BE2C (cell line): Measurements from ENCODE around the gene MPG.
"Not testable (repeated sequence)": the region's sequence is repeated elsewhere in the genome, so short reads cannot be mapped to it uniquely, and the experiment has no call there.

Experiments
- DNase-seq: peaks from one replicate; pipeline ENCODE4 v3.0.0-alpha.2; 2020
- H3K27me3 ChIP-seq: fragments of 250-450 bp; sonication (Bioruptor Pico); 2 replicates; pipeline ENCODE4 v1.5.1; 2020; ENCODE audit warnings: mild to moderate bottlenecking
- H3K36me3 ChIP-seq: fragments of 250-450 bp; sonication (Bioruptor Pico); 2 replicates; pipeline ENCODE4 v1.5.1; 2020; ENCODE audit warnings: mild to moderate bottlenecking
- H3K4me1 ChIP-seq: fragments of 250-450 bp; sonication (Bioruptor Pico); 2 replicates; pipeline ENCODE4 v1.5.1; 2020
- H3K4me3 ChIP-seq: 2 replicates; pipeline ENCODE4 v1.5.1; 2011; ENCODE audit warnings: low read depth, low read length
- H3K9me3 ChIP-seq: fragments of 250-450 bp; sonication (Bioruptor Pico); 2 replicates; pipeline ENCODE4 v1.5.1; 2020
- TF ChIP-seq, protein P1 (sequence below): IDR thresholded peaks from 2 replicates; pipeline ENCODE4 v1.5.1; 2012; ENCODE audit warnings: mild to moderate bottlenecking, low read depth, low read length

The MPG gene

GRCh38 chr16:35678-36305 is 42.2 kb upstream of the MPG start:
- Histone ChIP-seq H3K27me3 (no peaks in the 10 kb centered on the region), H3K36me3 (peaks cover 3% of the 10 kb centered on the region; the same call in 1 of the 2 replicates), H3K4me1 (peaks cover 8% of the 10 kb centered on the region; the same call in 1 of the 2 replicates), H3K4me3 (no peak overlapping the region), H3K9me3 (no peaks in the 10 kb centered on the region)
- DNase-seq: no peak
- TF ChIP-seq, protein P1, sequence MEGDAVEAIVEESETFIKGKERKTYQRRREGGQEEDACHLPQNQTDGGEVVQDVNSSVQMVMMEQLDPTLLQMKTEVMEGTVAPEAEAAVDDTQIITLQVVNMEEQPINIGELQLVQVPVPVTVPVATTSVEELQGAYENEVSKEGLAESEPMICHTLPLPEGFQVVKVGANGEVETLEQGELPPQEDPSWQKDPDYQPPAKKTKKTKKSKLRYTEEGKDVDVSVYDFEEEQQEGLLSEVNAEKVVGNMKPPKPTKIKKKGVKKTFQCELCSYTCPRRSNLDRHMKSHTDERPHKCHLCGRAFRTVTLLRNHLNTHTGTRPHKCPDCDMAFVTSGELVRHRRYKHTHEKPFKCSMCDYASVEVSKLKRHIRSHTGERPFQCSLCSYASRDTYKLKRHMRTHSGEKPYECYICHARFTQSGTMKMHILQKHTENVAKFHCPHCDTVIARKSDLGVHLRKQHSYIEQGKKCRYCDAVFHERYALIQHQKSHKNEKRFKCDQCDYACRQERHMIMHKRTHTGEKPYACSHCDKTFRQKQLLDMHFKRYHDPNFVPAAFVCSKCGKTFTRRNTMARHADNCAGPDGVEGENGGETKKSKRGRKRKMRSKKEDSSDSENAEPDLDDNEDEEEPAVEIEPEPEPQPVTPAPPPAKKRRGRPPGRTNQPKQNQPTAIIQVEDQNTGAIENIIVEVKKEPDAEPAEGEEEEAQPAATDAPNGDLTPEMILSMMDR: no peak

GRCh38 chr16:36336-36984 is 41.6 kb upstream of the MPG start:
- Histone ChIP-seq H3K36me3 (peaks cover 6% of the 10 kb centered on the region), H3K9me3 (no peaks in the 10 kb centered on the region), H3K4me3 (no peak overlapping the region), H3K4me1 (peaks cover 8% of the 10 kb centered on the region; the same call in 1 of the 2 replicates), H3K27me3 (no peaks in the 10 kb centered on the region)
- DNase-seq: no peak
- TF ChIP-seq, protein P1: no peak

DNA sequence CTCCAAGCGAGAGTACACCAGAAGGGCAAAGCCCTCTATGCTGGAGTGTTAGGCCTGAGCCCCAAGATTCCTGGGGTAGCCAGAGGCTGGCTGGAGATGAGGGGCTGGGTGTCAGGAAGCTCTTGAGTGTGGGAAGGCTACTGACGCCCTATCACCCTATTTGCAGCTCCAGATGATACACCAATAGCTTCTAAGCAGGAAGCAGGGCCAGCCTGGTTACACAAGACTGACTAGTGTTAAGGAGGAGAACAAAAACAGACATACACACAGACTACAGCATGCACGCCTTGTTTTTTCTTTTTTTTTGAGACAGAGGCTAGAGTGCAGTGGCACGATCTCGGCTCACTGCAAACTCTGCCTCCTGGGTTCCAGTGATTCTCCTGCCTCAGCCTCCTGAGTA is 40.5 kb upstream of the MPG start:
- no peaks in the 10 kb centered on the region for H3K27me3 ChIP-seq
- peaks cover 8% of the 10 kb centered on the region; the same call in 1 of the 2 replicates for H3K4me1 ChIP-seq
- TF ChIP-seq, protein P1: no peak
- H3K4me3 ChIP-seq: no peak overlapping the region
- H3K9me3 ChIP-seq: no peaks in the 10 kb centered on the region
- H3K36me3 ChIP-seq: peaks cover 14% of the 10 kb centered on the region
- DNase-seq: no peak

DNA sequence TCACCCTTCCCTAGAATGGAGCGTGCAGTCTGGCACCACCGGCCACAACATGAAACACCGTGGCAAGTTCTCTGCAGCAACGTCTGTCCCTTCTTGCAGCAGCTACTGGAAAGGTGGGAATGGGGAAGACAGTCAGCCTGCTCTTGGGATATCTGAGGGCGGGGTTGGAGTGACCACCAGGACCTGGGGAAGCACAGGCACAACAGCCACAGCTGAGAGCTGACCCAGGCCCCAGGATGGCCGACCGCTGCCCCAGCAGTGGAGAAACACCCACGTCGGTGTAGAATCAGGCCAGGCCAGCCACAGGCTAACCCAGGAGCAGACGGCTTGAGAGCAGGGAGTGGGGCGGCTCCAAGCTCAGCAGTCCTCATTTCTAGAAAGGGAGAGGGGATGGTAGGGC is 39.8 kb upstream of the MPG start:
- DNase-seq, H3K9me3 ChIP-seq, H3K27me3 ChIP-seq, H3K4me1 ChIP-seq, H3K4me3 ChIP-seq: not testable (repeated sequence)
- H3K36me3 ChIP-seq: peaks cover 15% of the 10 kb centered on the region

GRCh38 chr16:38941-39892 is 38.8 kb upstream of the MPG start:
- TF ChIP-seq, protein P1: no peak
- Histone ChIP-seq H3K36me3 (peaks cover 20% of the 10 kb centered on the region), H3K9me3 (no peaks in the 10 kb centered on the region), H3K27me3 (no peaks in the 10 kb centered on the region), H3K4me1 (peaks cover 6% of the 10 kb centered on the region; the same call in 1 of the 2 replicates), H3K4me3 (no peak overlapping the region)
- no peak for DNase-seq

DNA sequence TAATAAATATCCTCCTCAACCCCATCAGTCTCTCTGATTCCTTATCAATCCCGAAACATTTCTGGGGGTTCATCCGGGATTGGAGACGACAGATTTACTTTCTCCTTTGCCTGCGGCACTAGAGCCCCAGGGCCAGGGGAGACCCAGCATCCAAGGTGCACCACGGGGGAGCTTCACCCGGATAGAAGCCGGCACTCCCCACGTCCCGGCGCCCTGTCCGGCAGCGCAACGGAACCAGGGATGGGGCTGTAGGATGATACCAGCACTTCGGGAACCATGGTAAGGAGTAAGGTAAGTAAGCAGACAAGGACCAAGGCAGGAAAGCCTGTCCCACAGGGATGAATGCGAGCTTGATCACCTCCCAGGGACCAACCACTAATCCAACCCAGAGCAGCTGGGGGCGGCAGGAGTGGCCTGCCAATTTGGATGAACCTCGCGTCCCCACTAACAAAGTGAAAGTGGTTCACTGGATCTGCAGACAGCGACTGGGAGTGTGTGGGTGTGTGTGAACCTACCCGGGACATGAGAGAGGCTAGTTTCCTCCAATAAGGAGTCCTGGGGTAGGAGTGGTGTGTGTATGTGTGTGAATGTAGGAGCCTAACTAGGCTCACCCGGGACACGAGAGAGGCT is 36.5 kb upstream of the MPG start:
- no peaks in the 10 kb centered on the region for H3K27me3 ChIP-seq
- no peaks in the 10 kb centered on the region for H3K4me1 ChIP-seq

More for the DNA sequence above, 36.5 kb upstream of the MPG start:
- peaks cover 38% of the 10 kb centered on the region for H3K36me3 ChIP-seq
- DNase-seq: no peak
- TF ChIP-seq, protein P1: no peak
- H3K9me3 ChIP-seq: no peaks in the 10 kb centered on the region
- H3K4me3 ChIP-seq: no peak overlapping the region
